GM11168 (cell line): ENCODE measurements around the gene AP3S2.
"Not testable (repeated sequence)": the region's sequence is repeated elsewhere in the genome, so short reads cannot be mapped to it uniquely, and the experiment has no call there.

ENCODE experiments used
- in situ Hi-C: fragments of 300-500 bp; cut with MboI; formaldehyde crosslinking; loops from one replicate; pipeline ENCODE4 v1.12.0; 2022; ENCODE audit warnings: low sequenced_read_pairs; ENCODE audit not compliant: unreplicated experiment

The AP3S2 gene

DNA sequence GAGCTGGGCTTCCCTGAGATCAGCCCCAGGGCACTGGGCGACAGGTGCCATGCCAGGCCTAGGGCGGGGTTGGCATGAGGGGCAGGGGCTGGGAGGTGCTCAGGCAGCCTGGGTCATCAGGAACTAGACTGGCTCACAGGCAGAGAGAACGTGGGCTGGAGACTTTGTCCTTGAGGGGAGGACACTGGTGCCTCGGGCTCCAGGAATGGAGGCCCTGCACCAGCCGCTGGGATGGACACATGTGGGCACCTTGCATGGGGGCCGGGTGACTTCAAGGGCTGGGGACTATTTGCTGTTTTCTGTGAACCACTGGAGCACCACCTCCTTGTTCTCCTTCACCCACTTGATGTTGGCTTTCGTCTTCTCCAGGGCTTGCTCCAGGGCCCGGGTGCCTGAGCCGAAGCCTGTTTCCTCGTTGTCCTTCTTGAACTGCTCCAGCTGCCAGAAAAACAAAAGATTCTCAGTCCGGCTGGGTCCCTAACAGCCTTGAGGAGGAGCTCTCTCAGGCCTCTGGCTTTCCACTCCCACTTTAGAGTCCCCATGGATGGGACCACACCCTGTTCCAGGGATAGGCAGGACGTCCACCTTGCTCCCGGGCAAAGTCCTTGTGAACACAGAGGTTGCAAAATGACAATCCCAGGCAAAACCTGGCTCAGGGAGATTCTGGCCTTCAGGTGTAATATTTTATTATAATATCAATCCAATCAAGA lies 108.6 kb downstream of the AP3S2 start:
- in situ Hi-C loops = no loop called here

DNA sequence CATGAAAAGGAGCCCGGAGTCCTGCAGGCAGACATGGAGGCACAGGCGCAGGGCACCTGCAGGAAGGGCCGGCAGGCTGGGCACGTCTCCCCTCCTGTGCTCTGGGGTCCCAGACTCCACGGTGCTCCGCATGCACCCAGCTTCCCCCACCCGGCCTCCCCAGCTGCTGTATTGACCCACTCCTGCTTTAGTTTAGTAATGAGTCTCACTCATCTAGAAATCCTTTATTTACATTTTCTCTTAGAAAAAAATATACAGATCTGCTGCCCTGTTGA lies 109.2 kb downstream of the AP3S2 start:
- in situ Hi-C loops = no loop called here

DNA sequence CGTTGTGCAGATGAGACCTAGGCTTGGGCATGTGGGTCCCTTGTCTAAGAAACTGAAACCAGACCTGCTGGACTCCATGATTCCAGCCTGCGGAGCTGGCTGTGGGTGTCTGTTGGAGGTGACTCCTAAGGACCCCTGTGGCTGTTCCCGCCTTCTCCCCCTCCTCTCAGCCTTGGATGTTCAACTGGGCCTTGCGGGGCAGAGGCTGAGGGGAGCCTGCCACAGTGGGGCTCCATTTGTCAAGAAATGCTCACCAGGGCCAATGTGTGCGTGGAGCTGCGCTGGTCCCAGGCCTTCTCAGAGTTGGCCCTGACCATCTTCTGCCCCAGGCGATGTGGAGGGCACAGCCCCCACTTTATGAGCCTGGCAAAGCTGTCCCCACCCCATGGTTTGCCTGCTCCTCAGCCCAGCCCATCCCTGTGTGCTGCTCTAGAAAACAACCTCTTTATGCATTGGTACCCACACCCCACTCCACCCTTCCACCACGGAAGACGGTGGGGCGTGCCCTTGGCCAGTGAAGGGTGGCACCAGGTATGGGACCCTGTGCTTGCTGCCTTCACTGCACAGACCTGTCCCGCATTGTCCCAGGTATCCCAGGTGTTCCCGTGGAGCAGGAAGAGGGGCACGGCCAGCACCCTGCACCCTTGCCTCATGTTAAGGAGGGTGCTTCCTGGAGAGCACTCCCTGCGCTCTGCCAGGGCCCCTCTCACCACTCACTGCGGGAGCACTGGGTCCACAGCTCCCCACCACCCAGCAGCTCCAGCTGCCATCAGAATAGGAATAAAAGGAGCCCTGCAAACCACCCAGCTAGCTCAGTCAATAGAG lies 109.7 kb downstream of the AP3S2 start:
- in situ Hi-C loops = no loop called here

DNA sequence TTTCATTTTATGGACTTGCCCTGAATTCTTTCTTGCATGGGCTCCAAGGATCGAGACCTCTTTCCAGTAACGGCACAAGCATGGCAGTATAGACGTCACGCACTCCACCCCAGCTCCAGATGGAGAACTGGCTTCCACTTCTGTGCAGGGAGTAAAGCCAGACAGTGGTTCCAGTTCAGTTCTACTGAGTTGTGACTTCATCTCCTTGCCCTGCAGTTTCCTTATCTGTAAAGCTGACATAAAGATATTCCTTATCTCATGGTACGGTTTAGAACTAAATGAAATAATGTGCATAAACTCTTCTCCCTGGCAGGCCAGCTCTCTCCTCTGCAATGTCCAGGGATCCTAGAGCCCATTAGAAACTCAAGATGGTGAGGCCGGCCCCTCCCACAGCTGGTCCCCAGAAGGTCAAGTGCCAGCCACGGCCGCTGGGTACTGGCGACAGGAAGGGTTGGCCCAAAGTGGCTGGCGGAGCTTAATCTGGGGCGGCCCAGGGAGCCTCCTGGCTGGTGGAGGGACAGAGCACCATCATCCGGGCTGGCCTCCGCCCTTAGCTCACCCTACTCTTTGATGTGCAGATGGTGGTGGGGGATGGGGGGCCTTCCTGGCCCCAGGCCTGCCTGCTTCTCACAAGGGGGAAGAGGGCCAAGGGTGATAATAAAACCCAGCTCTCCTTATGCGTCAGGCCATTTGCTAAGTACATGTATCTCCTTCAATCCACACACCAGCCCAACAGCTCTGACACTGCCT lies 110.5 kb downstream of the AP3S2 start:
- in situ Hi-C loops = no loop called here

DNA sequence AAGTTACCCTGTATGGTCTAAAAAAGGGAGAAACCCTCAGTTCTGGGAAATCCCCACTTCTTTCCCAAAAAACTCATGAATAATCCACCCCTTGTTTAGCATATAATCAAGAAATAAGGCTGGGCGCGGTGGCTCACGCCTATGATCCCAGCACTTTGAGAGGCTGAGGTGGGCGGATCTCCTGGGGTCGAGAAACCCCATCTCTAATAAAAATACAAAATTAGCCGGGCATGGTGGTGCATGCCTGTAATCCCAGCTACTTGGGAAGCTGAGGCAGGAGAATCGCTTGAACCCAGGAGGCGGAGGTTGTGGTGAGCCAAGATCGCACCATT lies 111.2 kb downstream of the AP3S2 start:
- in situ Hi-C loops = not testable (repeated sequence)

DNA sequence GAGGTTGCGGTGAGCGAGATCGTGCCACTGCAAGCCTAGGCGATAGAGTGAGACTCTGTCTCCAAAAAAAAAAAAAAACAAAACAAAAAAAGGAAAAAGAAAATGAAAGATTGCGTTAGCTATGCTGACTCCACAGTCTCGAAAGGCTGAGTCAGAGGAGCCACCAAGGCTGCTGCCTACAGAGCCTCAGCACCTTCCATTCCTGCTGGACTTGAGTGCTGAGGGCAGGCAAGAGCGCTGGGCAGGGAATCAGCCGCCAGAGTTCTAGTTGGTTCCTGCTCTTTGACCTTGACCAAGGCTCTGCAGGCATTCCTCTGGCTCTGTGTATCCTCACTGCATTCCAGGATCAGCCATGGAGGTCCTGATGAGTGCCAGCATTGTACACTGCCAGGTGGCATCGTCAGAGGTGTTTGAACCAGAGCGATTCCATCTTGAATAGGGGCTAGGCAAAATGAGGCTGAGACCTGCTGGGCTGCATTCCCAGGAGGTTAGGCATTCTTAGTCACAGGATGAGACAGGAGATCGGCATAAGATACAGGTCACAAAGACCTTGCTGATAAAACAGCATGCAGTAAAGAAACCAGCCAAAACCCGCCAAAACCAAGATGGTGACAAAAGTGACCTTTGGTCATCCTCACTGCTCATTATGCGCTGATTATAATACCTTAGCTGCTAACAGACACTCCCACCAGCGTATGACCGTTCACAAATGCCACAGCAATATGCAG lies 111.7 kb downstream of the AP3S2 start:
- in situ Hi-C loops = no loop called here

DNA sequence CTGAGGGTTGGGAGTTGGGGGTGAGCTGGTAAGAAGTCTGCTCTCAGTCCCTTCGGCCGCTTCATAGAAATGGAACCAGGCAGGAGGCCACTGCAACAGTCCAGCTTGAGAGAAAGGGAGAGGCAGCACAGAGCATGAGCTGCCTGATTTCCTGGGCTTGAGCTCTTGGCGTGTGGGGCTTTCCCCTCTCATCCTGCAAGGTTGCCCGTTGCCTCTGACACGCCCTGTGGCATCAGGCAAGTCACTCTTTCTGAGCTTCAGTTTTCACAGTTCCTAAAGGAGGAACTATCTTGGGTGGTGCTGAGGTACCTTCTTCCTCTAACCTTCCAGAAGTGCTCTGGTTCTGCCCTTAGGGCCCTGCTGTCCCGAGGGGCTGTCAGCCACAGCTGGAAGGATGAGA lies 112.7 kb downstream of the AP3S2 start:
- in situ Hi-C loops = no loop called here

DNA sequence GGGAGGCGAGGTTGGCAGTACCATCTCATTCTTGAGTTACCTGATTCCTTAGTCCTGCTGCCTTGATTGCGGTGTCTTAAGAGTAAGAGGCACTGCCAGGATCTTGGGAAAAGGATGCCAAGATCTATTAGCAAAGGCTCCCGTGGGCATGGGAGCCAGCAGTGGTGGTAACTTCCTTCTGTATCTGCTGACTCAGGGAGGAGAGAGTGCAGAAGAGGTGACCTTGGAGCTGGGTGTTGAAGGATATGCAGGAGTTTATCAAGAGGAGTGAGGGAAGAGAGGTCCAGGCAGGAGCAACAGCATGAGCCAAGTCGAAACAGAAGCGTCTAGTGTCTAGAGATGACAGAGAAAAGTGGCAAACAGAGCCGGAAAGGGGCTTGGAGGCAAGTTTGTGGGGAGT lies 113.2 kb downstream of the AP3S2 start:
- in situ Hi-C loops = no loop called here
